ENCODE results near the gene AP4B1. TPM values are rescaled to one million over a fixed set of nuclear protein-coding genes. Genes with fewer than 3 reads are reported as not detected.

Gene AP4B1
- total RNA-seq, 4 donors from 2014 or later: 6.5 to 11.2 (median 8.4) TPM

DNA sequence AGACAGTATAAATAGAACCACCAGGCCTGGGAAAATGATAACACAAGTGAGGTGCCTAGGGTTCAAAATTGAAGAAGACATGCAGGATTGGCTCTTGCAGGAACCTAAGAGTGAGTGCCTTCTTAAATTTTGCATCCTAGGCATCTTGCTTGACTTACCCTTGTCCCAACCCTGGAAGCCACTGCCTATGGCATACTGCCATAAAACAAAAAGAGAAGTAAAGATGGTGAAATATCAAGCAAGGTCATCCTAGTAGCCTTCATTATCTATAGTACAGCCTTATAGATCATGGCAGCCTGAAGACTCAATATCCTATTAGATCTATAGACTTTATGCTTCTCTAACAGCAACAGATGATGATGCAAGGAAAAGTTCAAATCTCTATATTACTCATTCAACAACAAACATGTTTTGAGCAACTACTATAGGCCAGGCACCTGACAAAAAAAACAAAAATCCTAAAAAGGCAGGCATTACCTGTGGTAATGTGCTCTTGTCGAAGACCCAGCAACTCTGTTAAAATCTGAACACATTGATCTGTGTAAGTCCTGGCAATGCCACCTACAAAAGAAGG, 6.3 kb downstream of the AP4B1 start:
- H3K36me3 ChIP-seq: peaks cover 0 to 84% of the 10 kb centered on the region in 2 donors
- intact Hi-C loops (cut with DNase I; ENCODE audit: low total_unique reads) (no loop called here), in situ Hi-C loops (cut with MboI; ENCODE audit: low sequenced_read_pairs in 4 of 4) (no loop called here)
- H3K27ac ChIP-seq: no peak overlapping the region
- H3K9me3 ChIP-seq: no peaks in the 10 kb centered on the region
- peaks cover 3 to 4% of the 10 kb centered on the region in 2 donors for H3K4me1 ChIP-seq
- ATAC-seq (no peak), DNase-seq (no peak)
- TF ChIP-seq, protein P1, sequence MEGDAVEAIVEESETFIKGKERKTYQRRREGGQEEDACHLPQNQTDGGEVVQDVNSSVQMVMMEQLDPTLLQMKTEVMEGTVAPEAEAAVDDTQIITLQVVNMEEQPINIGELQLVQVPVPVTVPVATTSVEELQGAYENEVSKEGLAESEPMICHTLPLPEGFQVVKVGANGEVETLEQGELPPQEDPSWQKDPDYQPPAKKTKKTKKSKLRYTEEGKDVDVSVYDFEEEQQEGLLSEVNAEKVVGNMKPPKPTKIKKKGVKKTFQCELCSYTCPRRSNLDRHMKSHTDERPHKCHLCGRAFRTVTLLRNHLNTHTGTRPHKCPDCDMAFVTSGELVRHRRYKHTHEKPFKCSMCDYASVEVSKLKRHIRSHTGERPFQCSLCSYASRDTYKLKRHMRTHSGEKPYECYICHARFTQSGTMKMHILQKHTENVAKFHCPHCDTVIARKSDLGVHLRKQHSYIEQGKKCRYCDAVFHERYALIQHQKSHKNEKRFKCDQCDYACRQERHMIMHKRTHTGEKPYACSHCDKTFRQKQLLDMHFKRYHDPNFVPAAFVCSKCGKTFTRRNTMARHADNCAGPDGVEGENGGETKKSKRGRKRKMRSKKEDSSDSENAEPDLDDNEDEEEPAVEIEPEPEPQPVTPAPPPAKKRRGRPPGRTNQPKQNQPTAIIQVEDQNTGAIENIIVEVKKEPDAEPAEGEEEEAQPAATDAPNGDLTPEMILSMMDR (IDR thresholded peaks at IDR 0.05 in 4 of 5, conservative IDR thresholded peaks at IDR 0.05 in 1 of 5): no peak
- no peak for TF ChIP-seq POLR2A (IDR thresholded peaks at IDR 0.05)
- no peak overlapping the region for H3K4me3 ChIP-seq
- no peaks in the 10 kb centered on the region for H3K27me3 ChIP-seq

DNA sequence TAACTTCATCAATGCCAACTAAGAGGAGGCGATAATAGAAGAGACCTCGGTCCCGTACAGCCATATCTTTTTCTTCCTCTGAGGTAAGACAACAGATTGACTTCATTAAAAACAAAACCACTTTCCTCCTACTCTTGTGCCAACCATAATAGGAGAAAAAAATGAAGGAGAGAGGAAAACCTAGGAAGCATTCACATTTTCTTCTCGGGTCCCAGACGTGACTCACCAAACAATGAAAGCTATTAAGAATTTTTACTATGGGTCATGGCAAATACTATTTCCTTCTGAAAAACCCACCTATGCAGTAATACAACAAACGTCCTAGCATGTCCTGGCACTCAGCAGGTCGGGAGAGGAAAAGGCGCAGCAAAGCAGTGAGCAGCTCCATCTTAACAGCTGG, 8.6 kb downstream of the AP4B1 start:
- H3K36me3 ChIP-seq: peaks cover 0 to 72% of the 10 kb centered on the region in 2 donors
- in situ Hi-C loops (cut with MboI; ENCODE audit: low sequenced_read_pairs in 4 of 4) (no loop called here), intact Hi-C loops (cut with DNase I; ENCODE audit: low total_unique reads) (no loop called here)
- H3K4me3 ChIP-seq: no peak overlapping the region
- no peaks in the 10 kb centered on the region for H3K9me3 ChIP-seq
- DNase-seq (no peak), ATAC-seq (no peak)
- no peak overlapping the region for H3K27ac ChIP-seq
- no peaks in the 10 kb centered on the region for H3K4me1 ChIP-seq
- H3K27me3 ChIP-seq: no peaks in the 10 kb centered on the region
- no peak for TF ChIP-seq POLR2A (IDR thresholded peaks at IDR 0.05)
- TF ChIP-seq, protein P1 (IDR thresholded peaks at IDR 0.05 in 4 of 5, conservative IDR thresholded peaks at IDR 0.05 in 1 of 5): no peak

DNA sequence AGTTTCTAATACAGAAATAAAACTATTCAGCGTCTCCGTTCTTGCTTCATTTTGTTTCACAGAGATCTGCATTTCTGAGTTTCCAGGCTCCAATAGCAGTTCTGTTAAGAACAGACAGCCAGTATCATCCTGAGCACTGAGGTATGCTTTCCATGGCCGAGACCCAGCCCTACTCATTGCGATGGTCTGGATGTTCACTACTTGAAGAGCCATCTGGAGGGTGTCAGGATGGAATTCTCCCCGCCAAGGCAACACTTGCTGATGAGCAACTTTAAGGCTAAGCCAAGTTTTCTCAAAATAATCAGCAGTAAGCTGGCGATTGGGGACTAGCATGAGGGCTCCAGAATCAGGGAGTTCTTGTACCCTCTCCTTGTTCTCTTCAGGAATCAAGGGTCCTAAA, 9.5 kb downstream of the AP4B1 start:
- in situ Hi-C loops (cut with MboI; ENCODE audit: low sequenced_read_pairs in 4 of 4): no loop called here
- Histone ChIP-seq H3K27me3 (no peaks in the 10 kb centered on the region), H3K36me3 (peaks cover 0 to 64% of the 10 kb centered on the region in 2 donors), H3K4me1 (no peaks in the 10 kb centered on the region), H3K27ac (no peak overlapping the region), H3K9me3 (no peaks in the 10 kb centered on the region), H3K4me3 (no peak overlapping the region)
- DNase-seq (no peak), ATAC-seq (no peak)
- TF ChIP-seq, protein P1 (IDR thresholded peaks at IDR 0.05 in 4 of 5, conservative IDR thresholded peaks at IDR 0.05 in 1 of 5): no peak
- no peak for TF ChIP-seq POLR2A (IDR thresholded peaks at IDR 0.05)
- intact Hi-C loops (cut with DNase I; ENCODE audit: low total_unique reads): no loop called here

DNA sequence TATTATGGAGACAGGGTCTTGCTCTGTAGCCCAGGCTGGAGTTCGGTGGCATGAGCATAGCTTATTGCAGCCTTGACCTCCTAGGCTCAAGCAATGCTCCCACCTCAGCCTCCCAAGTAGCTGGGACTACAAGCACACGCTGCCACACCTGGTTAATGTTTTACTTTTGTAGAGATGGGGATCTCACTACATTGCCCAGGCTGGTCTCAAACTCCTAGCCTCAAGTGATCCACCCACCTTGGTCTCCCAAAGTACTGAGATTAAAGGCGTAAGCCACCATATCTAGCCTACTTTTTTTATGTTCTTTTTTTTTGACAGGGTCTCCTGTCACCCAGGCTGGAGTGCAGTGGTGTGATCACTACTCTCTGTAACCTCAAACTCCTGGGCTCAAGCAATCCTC, 11.3 kb downstream of the AP4B1 start:
- H3K4me1 ChIP-seq: no peaks in the 10 kb centered on the region
- no peak for TF ChIP-seq POLR2A (IDR thresholded peaks at IDR 0.05)
- TF ChIP-seq, protein P1 (IDR thresholded peaks at IDR 0.05 in 4 of 5, conservative IDR thresholded peaks at IDR 0.05 in 1 of 5): no peak
- in situ Hi-C loops (cut with MboI; ENCODE audit: low sequenced_read_pairs in 4 of 4) (no loop called here), intact Hi-C loops (cut with DNase I; ENCODE audit: low total_unique reads) (no loop called here)
- H3K9me3 ChIP-seq: no peaks in the 10 kb centered on the region
- no peaks in the 10 kb centered on the region for H3K27me3 ChIP-seq
- no peak overlapping the region for H3K4me3 ChIP-seq
- H3K27ac ChIP-seq: no peak overlapping the region
- DNase-seq: no peak
- H3K36me3 ChIP-seq: peaks cover 0 to 45% of the 10 kb centered on the region in 2 donors
- no peak for ATAC-seq
